ENCODE measurements around the gene FGF3.

The FGF3 gene

GRCh38 chr11:69818603-69819441 is at the start of gene FGF3:
FGF3 (minus strand) TSS chr11:69819416; CDS start chr11:69818933, 483 bp downstream.
- H3K9me3 ChIP-seq (ENCODE audit: low read length), result no peaks in the 10 kb centered on the region
- H3K36me3 ChIP-seq (ENCODE audit: insufficient read depth, low read length), result no peaks in the 10 kb centered on the region
- H3K27me3 ChIP-seq (ENCODE audit: insufficient read depth, low read length), result peaks cover 71% of the 10 kb centered on the region
- H3K4me3 ChIP-seq (ENCODE audit: low read length), result no peak within 1 kb of the TSS
- no peak within 1 kb of the TSS for H2AFZ ChIP-seq (ENCODE audit: low read depth, low read length)
- H3K4me1 ChIP-seq (ENCODE audit: insufficient read depth, low read length), result no peaks in the 10 kb centered on the region

GRCh38 chr11:69868871-69869270 is 49.7 kb upstream of the FGF3 start:
- no peak overlapping the region for H3K4me3 ChIP-seq (ENCODE audit: low read length)
- H3K9me3 ChIP-seq (ENCODE audit: low read length), result no peaks in the 10 kb centered on the region
- H2AFZ ChIP-seq (ENCODE audit: low read depth, low read length), result no peak overlapping the region
- no peaks in the 10 kb centered on the region for H3K36me3 ChIP-seq (ENCODE audit: insufficient read depth, low read length)
- H3K4me1 ChIP-seq (ENCODE audit: insufficient read depth, low read length), result peaks cover 8% of the 10 kb centered on the region
- peaks cover 17% of the 10 kb centered on the region for H3K27me3 ChIP-seq (ENCODE audit: insufficient read depth, low read length)

- peaks cover 8% of the 10 kb centered on the region for H3K4me1 ChIP-seq (ENCODE audit: insufficient read depth, low read length)
- no peaks in the 10 kb centered on the region for H3K9me3 ChIP-seq (ENCODE audit: low read length)
- peaks cover 17% of the 10 kb centered on the region for H3K27me3 ChIP-seq (ENCODE audit: insufficient read depth, low read length)
- no peak overlapping the region for H2AFZ ChIP-seq (ENCODE audit: low read depth, low read length)
- no peak overlapping the region for H3K4me3 ChIP-seq (ENCODE audit: low read length)
- no peaks in the 10 kb centered on the region for H3K36me3 ChIP-seq (ENCODE audit: insufficient read depth, low read length)
These were observed 49.0 kb upstream of the FGF3 start for GRCh38 chr11:69868006-69868810.

- no peaks in the 10 kb centered on the region for H3K9me3 ChIP-seq (ENCODE audit: low read length)
These were observed 48.1 kb upstream of the FGF3 start for GRCh38 chr11:69867076-69868005.

GRCh38 chr11:69866648-69867047 is 47.4 kb upstream of the FGF3 start:
- Histone ChIP-seq H3K4me1 (ENCODE audit: insufficient read depth, low read length) (peaks cover 17% of the 10 kb centered on the region), H3K36me3 (ENCODE audit: insufficient read depth, low read length) (no peaks in the 10 kb centered on the region)

More at GRCh38 chr11:69867076-69868005, 48.1 kb upstream of the FGF3 start:
- Histone ChIP-seq H3K4me3 (ENCODE audit: low read length) (no peak overlapping the region), H3K4me1 (ENCODE audit: insufficient read depth, low read length) (peaks cover 12% of the 10 kb centered on the region), H2AFZ (ENCODE audit: low read depth, low read length) (no peak overlapping the region), H3K27me3 (ENCODE audit: insufficient read depth, low read length) (peaks cover 20% of the 10 kb centered on the region), H3K36me3 (ENCODE audit: insufficient read depth, low read length) (no peaks in the 10 kb centered on the region)

GRCh38 chr11:69865707-69866106 is 46.5 kb upstream of the FGF3 start:
- Histone ChIP-seq H3K36me3 (ENCODE audit: insufficient read depth, low read length) (no peaks in the 10 kb centered on the region), H3K9me3 (ENCODE audit: low read length) (no peaks in the 10 kb centered on the region), H3K4me3 (ENCODE audit: low read length) (no peak overlapping the region), H3K27me3 (ENCODE audit: insufficient read depth, low read length) (peaks cover 27% of the 10 kb centered on the region), H3K4me1 (ENCODE audit: insufficient read depth, low read length) (peaks cover 17% of the 10 kb centered on the region), H2AFZ (ENCODE audit: low read depth, low read length) (no peak overlapping the region)

More at GRCh38 chr11:69866648-69867047, 47.4 kb upstream of the FGF3 start:
- H3K27me3 ChIP-seq (ENCODE audit: insufficient read depth, low read length), result peaks cover 27% of the 10 kb centered on the region
- H3K4me3 ChIP-seq (ENCODE audit: low read length), result no peak overlapping the region
- H3K9me3 ChIP-seq (ENCODE audit: low read length), result no peaks in the 10 kb centered on the region
- no peak overlapping the region for H2AFZ ChIP-seq (ENCODE audit: low read depth, low read length)

GRCh38 chr11:69864686-69865661 is 45.8 kb upstream of the FGF3 start:
- H3K4me1 ChIP-seq (ENCODE audit: insufficient read depth, low read length), result peaks cover 17% of the 10 kb centered on the region
- no peaks in the 10 kb centered on the region for H3K36me3 ChIP-seq (ENCODE audit: insufficient read depth, low read length)
- no peaks in the 10 kb centered on the region for H3K9me3 ChIP-seq (ENCODE audit: low read length)
- H3K4me3 ChIP-seq (ENCODE audit: low read length), result no peak overlapping the region
- H3K27me3 ChIP-seq (ENCODE audit: insufficient read depth, low read length), result peaks cover 27% of the 10 kb centered on the region
- H2AFZ ChIP-seq (ENCODE audit: low read depth, low read length), result no peak overlapping the region

GRCh38 chr11:69863544-69864200 is 44.5 kb upstream of the FGF3 start:
- H2AFZ ChIP-seq (ENCODE audit: low read depth, low read length), result no peak overlapping the region
- H3K4me3 ChIP-seq (ENCODE audit: low read length), result no peak overlapping the region
- no peaks in the 10 kb centered on the region for H3K36me3 ChIP-seq (ENCODE audit: insufficient read depth, low read length)
- peaks cover 24% of the 10 kb centered on the region for H3K27me3 ChIP-seq (ENCODE audit: insufficient read depth, low read length)
- no peaks in the 10 kb centered on the region for H3K9me3 ChIP-seq (ENCODE audit: low read length)
- peaks cover 15% of the 10 kb centered on the region for H3K4me1 ChIP-seq (ENCODE audit: insufficient read depth, low read length)

- no peak overlapping the region for H3K4me3 ChIP-seq (ENCODE audit: low read length)
- no peak overlapping the region for H2AFZ ChIP-seq (ENCODE audit: low read depth, low read length)
- H3K36me3 ChIP-seq (ENCODE audit: insufficient read depth, low read length), result no peaks in the 10 kb centered on the region
- no peaks in the 10 kb centered on the region for H3K9me3 ChIP-seq (ENCODE audit: low read length)
- H3K4me1 ChIP-seq (ENCODE audit: insufficient read depth, low read length), result peaks cover 9% of the 10 kb centered on the region
- H3K27me3 ChIP-seq (ENCODE audit: insufficient read depth, low read length), result peaks cover 21% of the 10 kb centered on the region
These were observed 43.8 kb upstream of the FGF3 start for GRCh38 chr11:69862797-69863543.

- no peak overlapping the region for H3K4me3 ChIP-seq (ENCODE audit: low read length)
- H3K9me3 ChIP-seq (ENCODE audit: low read length), result no peaks in the 10 kb centered on the region
- no peaks in the 10 kb centered on the region for H3K36me3 ChIP-seq (ENCODE audit: insufficient read depth, low read length)
- peaks cover 15% of the 10 kb centered on the region for H3K27me3 ChIP-seq (ENCODE audit: insufficient read depth, low read length)
- peaks cover 9% of the 10 kb centered on the region for H3K4me1 ChIP-seq (ENCODE audit: insufficient read depth, low read length)
- no peak overlapping the region for H2AFZ ChIP-seq (ENCODE audit: low read depth, low read length)
These were observed 43.1 kb upstream of the FGF3 start for GRCh38 chr11:69862331-69862771.

GRCh38 chr11:69861901-69862300 is 42.7 kb upstream of the FGF3 start:
- no peak overlapping the region for H2AFZ ChIP-seq (ENCODE audit: low read depth, low read length)
- no peaks in the 10 kb centered on the region for H3K9me3 ChIP-seq (ENCODE audit: low read length)
- H3K4me1 ChIP-seq (ENCODE audit: insufficient read depth, low read length), result peaks cover 9% of the 10 kb centered on the region
- peaks cover 11% of the 10 kb centered on the region for H3K27me3 ChIP-seq (ENCODE audit: insufficient read depth, low read length)
- H3K4me3 ChIP-seq (ENCODE audit: low read length), result no peak overlapping the region
- H3K36me3 ChIP-seq (ENCODE audit: insufficient read depth, low read length), result no peaks in the 10 kb centered on the region
